HTERT RPE-1 (cell line): ENCODE measurements around the gene MKS1.

Experiments
- in situ Hi-C: fragments of 300-500 bp; cut with MboI; formaldehyde crosslinking; loops from 4 replicates; pipeline ENCODE4 v1.14.3; 2020; ENCODE audit warnings: low sequenced_read_pairs

MKS1 gene

GRCh38 chr17:58205936-58206335 is 13.1 kb downstream of the MKS1 start:
- in situ Hi-C loops, result no loop called here

GRCh38 chr17:58204796-58205195 is 14.3 kb downstream of the MKS1 start:
- in situ Hi-C loops, result no loop called here

- in situ Hi-C loops, result no loop called here
These were observed 16.2 kb downstream of the MKS1 start for GRCh38 chr17:58202859-58203258.

GRCh38 chr17:58200024-58200633 is 18.9 kb downstream of the MKS1 start:
- in situ Hi-C loops, result no loop called here

- in situ Hi-C loops, result no loop called here
These were observed 22.4 kb downstream of the MKS1 start for GRCh38 chr17:58196610-58197009.

GRCh38 chr17:58195518-58196123 is 23.4 kb downstream of the MKS1 start:
- in situ Hi-C loops, result no loop called here

GRCh38 chr17:58193641-58194255 is 25.3 kb downstream of the MKS1 start:
- in situ Hi-C loops, result no loop called here

GRCh38 chr17:58192612-58193011 is 26.4 kb downstream of the MKS1 start, which contains the start of gene EPX:
TSS of gene EPX (plus strand) at chr17:58192726. CDS start at chr17:58192847, 121 bp downstream.
- in situ Hi-C loops, result no loop called here

GRCh38 chr17:58191241-58191896 is 27.7 kb downstream of the MKS1 start:
- in situ Hi-C loops, result no loop called here

- in situ Hi-C loops, result no loop called here
These were observed 29.5 kb downstream of the MKS1 start for GRCh38 chr17:58189436-58190146.

- in situ Hi-C loops, result no loop called here
These were observed 31.4 kb downstream of the MKS1 start for GRCh38 chr17:58187675-58188074.

GRCh38 chr17:58187063-58187462 is 32.0 kb downstream of the MKS1 start:
- in situ Hi-C loops, result no loop called here

- in situ Hi-C loops, result no loop called here
These were observed 32.5 kb downstream of the MKS1 start for GRCh38 chr17:58186591-58186990.

- in situ Hi-C loops, result no loop called here
These were observed 33.9 kb downstream of the MKS1 start for GRCh38 chr17:58184986-58185761.

GRCh38 chr17:58184308-58184985 is 34.6 kb downstream of the MKS1 start:
- in situ Hi-C loops, result no loop called here

GRCh38 chr17:58183514-58183913 is 35.5 kb downstream of the MKS1 start:
- in situ Hi-C loops, result no loop called here

GRCh38 chr17:58181796-58182195 is 37.3 kb downstream of the MKS1 start:
- in situ Hi-C loops, result no loop called here

- in situ Hi-C loops, result no loop called here
These were observed 42.9 kb downstream of the MKS1 start for GRCh38 chr17:58176200-58176599.

- in situ Hi-C loops, result no loop called here
These were observed 44.2 kb downstream of the MKS1 start for GRCh38 chr17:58174871-58175270.
